Transverse colon (tissue), 4 donors: ENCODE measurements around the gene SUPT5H. TPM values are rescaled to one million over a fixed set of nuclear protein-coding genes. Genes with fewer than 3 reads are reported as not detected.

Experiments
- DNase-seq: peaks from one replicate; pipeline ENCODE4 v3.0.0-alpha.2; 2019
- H3K27ac ChIP-seq, 4 donors: fragments of 200-600 bp; sonication (generic); 2 replicates each; pipeline ENCODE4 v1.5.1; 2016 to 2018; ENCODE audit warnings: inconsistent platforms in 4 of 4
- H3K27me3 ChIP-seq: fragments of 200-600 bp; sonication (generic); 2 replicates; pipeline ENCODE4 v1.5.1; 2017; ENCODE audit warnings: inconsistent platforms
- H3K36me3 ChIP-seq, 4 donors: fragments of 200-600 bp; sonication (generic); 2 replicates each; pipeline ENCODE4 v1.5.1; 2017 to 2019; ENCODE audit warnings: inconsistent platforms in 4 of 4
- H3K4me1 ChIP-seq, 4 donors: fragments of 200-600 bp; sonication (generic); 2 replicates each; pipeline ENCODE4 v1.5.1; 2017 to 2020; ENCODE audit warnings: inconsistent platforms in 4 of 4
- H3K4me3 ChIP-seq, 4 donors: fragments of 200-600 bp; sonication (generic); 1 replicate in 1 of 4; 2 replicates in 3 of 4; pipeline versions ENCODE4 v1.5.1 to v1.6.1; 2017 to 2019; ENCODE audit warnings: inconsistent platforms in 4 of 4
- H3K9me3 ChIP-seq, 2 donors: fragments of 200-600 bp; sonication (generic); 2 replicates each; pipeline ENCODE4 v1.5.1; 2017 to 2019; ENCODE audit warnings: inconsistent platforms in 2 of 2
- EP300 ChIP-seq: sonication (generic); formaldehyde crosslinking; IDR thresholded peaks from one replicate; pipeline ENCODE4 v1.6.1; 2017; ENCODE audit warnings: antibody characterized with exemption, low read depth
- POLR2A ChIP-seq: fragments of 450-650 bp; IDR thresholded peaks from one replicate; pipeline ENCODE4 v1.6.1; 2016; ENCODE audit warnings: antibody characterized with exemption, mild to moderate bottlenecking, moderate library complexity
- POLR2AphosphoS5 ChIP-seq, 3 donors: sonication (generic); formaldehyde crosslinking; IDR thresholded peaks; one replicate each; pipeline ENCODE4 v1.6.1; 2016; ENCODE audit warnings: antibody characterized with exemption in 3 of 3
- WGBS, 2 donors: methylation state at CpG; one replicate each; pipeline ENCODE4 v1.1.5; 2018; ENCODE audit warnings: low coverage in 1 of 2; 5-methylcytosine and 5-hydroxymethylcytosine counted together
- in situ Hi-C, 4 donors: fragments of 200-750 bp; cut with MboI; loops; one replicate each; pipeline versions ENCODE4 v1.15.0 to v1.15.1; 2017; ENCODE audit warnings: low sequenced_read_pairs in 3 of 4, low pct_ligation_motif_present in 1 of 4, low pct_unique_long_range_greater_than_20kb in 1 of 4
- intact Hi-C: fragments of 100-400 bp; cut with DNase I; formaldehyde crosslinking; loops from one replicate; pipeline ENCODE4 v1.15.1; 2023; ENCODE audit warnings: low total_unique reads
- total RNA-seq, 4 donors: library from RNA; depleted of rRNA; stranded (reverse); fragments of >200 nt; gene quantifications; one replicate each; pipeline ENCODE4 v1.1.0, GENCODE V29; 2016
- TF ChIP-seq, protein P1 (sequence below), 5 experiments: fragments of 200-600 bp in 3 of 5; fragments of 450-650 bp in 2 of 5; sonication (generic) in 3 of 5; IDR thresholded peaks; 1 replicate in 2 of 5; 2 replicates in 3 of 5; pipeline ENCODE4 v1.5.1; 2016 to 2017; ENCODE audit warnings: antibody characterized with exemption in 5 of 5, inconsistent platforms in 3 of 5, mild to moderate bottlenecking in 2 of 5, moderate library complexity in 1 of 5

Gene SUPT5H
- total RNA-seq, 4 donors from 2014 or later: 97.1 to 161 (median 125) TPM

DNA sequence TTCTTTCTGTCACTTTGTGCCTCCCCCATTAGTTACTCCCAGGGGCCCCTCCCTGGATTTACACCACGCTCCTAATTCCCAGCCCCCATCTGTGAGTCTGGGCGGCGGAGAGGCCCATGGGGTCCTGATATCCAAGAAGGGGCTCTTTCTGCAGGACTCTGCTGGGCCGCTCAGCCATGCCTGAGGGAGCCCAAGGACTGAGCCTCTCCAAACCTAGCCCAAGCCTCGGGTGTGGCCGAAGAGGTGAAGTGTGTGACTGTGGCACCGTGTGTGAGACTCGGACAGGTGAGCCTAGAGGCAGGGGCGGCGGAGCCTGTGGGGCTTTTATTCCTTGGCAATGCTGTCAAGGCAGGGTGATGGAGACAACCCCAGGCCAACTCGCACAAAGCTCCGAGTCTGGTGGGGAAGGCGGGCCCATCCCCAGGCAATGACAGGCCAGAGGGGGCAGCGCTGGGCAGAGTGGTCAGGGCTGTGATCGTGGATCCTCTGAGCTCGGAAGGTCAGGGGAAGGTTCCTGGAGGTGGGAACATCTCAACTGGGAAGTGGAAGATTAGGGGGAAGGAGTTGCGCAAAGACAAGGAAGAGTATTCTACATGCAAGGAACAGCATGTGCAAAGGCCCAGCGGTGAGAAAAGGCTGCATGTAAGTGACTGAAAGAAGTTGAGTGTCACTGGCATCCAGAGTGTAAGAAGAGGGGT lies 31.3 kb upstream of the SUPT5H start:
- intact Hi-C loops (loop anchor here (2.0 kb wide), 1 partner anchor 15 kb away; no protein-coding TSS in a partner anchor), in situ Hi-C loops (no loop called here)
- peaks cover 11 to 52% (median 40%) of the 10 kb centered on the region in 4 donors for H3K4me1 ChIP-seq
- peak overlapping the region; percentile 5 to 86 (median 75) for H3K4me3 ChIP-seq
- WGBS, 2 donors: 37 to 71% methylated on average over 1 to 18 of the region's 18 CpGs
- peak overlapping the region; percentile 98 to 100 (median 99) for H3K27ac ChIP-seq
- H3K36me3 ChIP-seq: no peaks in the 10 kb centered on the region
- TF ChIP-seq, protein P1, sequence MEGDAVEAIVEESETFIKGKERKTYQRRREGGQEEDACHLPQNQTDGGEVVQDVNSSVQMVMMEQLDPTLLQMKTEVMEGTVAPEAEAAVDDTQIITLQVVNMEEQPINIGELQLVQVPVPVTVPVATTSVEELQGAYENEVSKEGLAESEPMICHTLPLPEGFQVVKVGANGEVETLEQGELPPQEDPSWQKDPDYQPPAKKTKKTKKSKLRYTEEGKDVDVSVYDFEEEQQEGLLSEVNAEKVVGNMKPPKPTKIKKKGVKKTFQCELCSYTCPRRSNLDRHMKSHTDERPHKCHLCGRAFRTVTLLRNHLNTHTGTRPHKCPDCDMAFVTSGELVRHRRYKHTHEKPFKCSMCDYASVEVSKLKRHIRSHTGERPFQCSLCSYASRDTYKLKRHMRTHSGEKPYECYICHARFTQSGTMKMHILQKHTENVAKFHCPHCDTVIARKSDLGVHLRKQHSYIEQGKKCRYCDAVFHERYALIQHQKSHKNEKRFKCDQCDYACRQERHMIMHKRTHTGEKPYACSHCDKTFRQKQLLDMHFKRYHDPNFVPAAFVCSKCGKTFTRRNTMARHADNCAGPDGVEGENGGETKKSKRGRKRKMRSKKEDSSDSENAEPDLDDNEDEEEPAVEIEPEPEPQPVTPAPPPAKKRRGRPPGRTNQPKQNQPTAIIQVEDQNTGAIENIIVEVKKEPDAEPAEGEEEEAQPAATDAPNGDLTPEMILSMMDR (IDR thresholded peaks at IDR 0.05): no peak
- TF ChIP-seq POLR2AphosphoS5 (IDR thresholded peaks at IDR 0.05): no peak
- no peak for TF ChIP-seq POLR2A
- TF ChIP-seq EP300: no peak
- peak; percentile 31 for DNase-seq
- H3K9me3 ChIP-seq: no peaks in the 10 kb centered on the region
- peaks cover 17% of the 10 kb centered on the region for H3K27me3 ChIP-seq

GRCh38 chr19:39415111-39416046 lies 30.0 kb upstream of the SUPT5H start:
- intact Hi-C loops (no loop called here), in situ Hi-C loops (no loop called here)
- WGBS, 2 donors: 61 to 68% methylated on average over 11 to 32 of the region's 35 CpGs
- Histone ChIP-seq H3K9me3 (no peaks in the 10 kb centered on the region), H3K36me3 (no peaks in the 10 kb centered on the region), H3K27ac (peak overlapping the region; percentile 98 to 100 (median 99)), H3K4me1 (peaks cover 11 to 48% (median 37%) of the 10 kb centered on the region in 4 donors), H3K4me3 (peak overlapping the region in 1 of 4 donors; percentile 66), H3K27me3 (peaks cover 17% of the 10 kb centered on the region)
- DNase-seq: no peak
- TF ChIP-seq, protein P1 (IDR thresholded peaks at IDR 0.05): no peak
- TF ChIP-seq POLR2AphosphoS5 (IDR thresholded peaks at IDR 0.05): no peak
- no peak for TF ChIP-seq POLR2A
- no peak for TF ChIP-seq EP300

- Histone ChIP-seq H3K27ac (no peak overlapping the region), H3K36me3 (no peaks in the 10 kb centered on the region), H3K9me3 (no peaks in the 10 kb centered on the region), H3K4me3 (no peak overlapping the region), H3K4me1 (peaks cover 2 to 38% (median 26%) of the 10 kb centered on the region in 4 donors), H3K27me3 (peaks cover 17% of the 10 kb centered on the region)
- peak in 2 of 3 donors; percentile 4 to 6 for TF ChIP-seq POLR2AphosphoS5 (IDR thresholded peaks at IDR 0.05)
- no peak for TF ChIP-seq EP300
- in situ Hi-C loops: no loop called here
- intact Hi-C loops: no loop called here
- DNase-seq: no peak
- 67 to 80% methylated on average over 2 to 22 of the region's 27 CpGs for WGBS, 2 donors
Observed at GRCh38 chr19:39416152-39417120, 28.9 kb upstream of the SUPT5H start.

DNA sequence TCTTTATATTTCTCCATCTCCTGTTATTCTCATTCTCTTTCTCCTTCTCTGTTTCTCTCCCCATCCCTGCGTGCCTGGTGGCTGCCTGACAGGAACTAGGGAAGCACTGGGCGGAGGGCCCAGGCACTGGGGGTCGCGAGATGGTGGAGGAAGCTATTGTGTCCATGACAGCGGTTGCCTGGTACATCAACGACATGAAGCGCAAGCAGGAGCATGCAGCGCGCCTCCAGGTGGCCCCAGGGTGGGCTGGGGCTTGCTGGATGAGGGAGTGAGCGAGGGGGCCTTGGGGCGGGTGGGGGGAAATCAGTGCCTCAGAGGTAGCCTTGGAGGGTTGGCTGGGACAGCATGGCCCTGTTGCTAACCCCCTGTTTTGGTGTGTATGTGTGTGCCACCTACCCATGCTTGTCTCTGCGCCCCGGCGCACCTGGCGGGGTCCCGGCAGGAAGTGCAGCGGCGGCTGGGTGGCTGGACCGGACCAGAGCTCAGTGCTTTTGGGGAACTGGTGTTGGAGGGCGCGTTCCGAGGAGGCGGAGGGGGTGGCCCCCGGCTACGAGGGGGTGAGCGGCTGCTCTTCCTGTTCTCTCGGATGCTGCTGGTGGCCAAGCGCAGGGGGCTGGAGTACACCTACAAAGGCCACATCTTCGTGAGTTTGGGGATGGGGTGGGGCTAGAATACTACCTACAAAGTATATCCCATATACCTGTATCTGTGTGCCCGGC lies 27.8 kb upstream of the SUPT5H start:
- WGBS, 2 donors: 89 to 90% methylated on average over 2 to 20 of the region's 30 CpGs
- no peaks in the 10 kb centered on the region for H3K9me3 ChIP-seq
- no peak overlapping the region for H3K4me3 ChIP-seq
- no peak for DNase-seq
- intact Hi-C loops (no loop called here), in situ Hi-C loops (no loop called here)
- peaks cover 17% of the 10 kb centered on the region for H3K27me3 ChIP-seq
- peaks cover 0 to 34% (median 23%) of the 10 kb centered on the region in 4 donors for H3K4me1 ChIP-seq
- no peaks in the 10 kb centered on the region for H3K36me3 ChIP-seq
- TF ChIP-seq, protein P1 (IDR thresholded peaks at IDR 0.05): no peak
- TF ChIP-seq EP300 (no peak), POLR2A (no peak), POLR2AphosphoS5 (IDR thresholded peaks at IDR 0.05) (no peak)
- H3K27ac ChIP-seq: no peak overlapping the region
